Measurements from ENCODE around the gene PAM.

The PAM gene

DNA sequence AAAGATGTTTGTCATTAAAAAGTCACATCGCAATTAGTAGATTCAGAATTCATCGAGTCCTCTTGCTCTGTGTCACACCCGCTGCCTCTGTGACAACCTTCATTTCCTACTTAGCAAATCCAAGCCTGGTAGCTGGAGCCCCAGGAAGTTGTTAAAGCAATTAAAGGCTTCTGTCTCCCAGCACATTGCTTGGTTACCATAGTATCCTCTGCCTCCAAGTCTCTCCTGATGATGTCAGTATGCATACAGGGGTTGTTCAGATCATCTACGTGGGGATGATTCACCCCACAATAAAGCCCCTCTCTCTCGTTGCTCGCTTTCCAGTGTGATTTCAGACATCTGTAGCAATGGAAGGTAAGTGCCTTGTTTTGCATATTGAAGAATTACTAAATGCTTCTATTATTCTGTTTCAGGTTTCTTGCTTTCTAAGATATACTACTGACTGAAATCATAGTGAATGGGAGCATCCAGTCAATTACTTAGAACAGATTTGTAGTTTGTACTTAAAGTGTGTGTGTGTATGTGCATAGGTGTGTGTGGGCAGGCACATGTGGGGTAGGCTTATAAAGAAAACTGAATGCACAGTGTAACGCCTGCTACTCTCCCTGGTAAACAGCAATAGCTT, 52.9 kb downstream of the PAM start:
- no peak for DNase-seq (ENCODE audit: extremely low read depth in 1 of 2, low read depth in 1 of 2)

DNA sequence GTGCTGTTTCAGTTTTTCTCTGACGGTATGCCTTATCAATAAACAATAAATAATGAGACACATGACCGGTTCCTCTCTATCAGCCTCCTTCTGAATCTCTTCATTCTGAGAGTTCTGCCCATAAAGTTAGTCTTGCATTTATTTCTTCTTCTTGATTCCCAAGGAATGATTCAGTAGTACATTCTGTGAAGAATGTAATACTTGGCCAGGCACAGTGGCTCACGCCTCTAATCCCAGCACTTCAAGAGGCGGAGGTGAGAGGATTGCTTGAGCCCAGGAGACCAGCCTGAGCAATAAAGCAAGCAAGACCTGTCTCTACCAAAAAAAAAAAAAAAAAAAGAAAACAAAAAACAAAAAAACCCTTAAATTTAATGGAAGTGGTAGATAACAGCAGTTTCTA, 53.9 kb downstream of the PAM start:
- DNase-seq (ENCODE audit: extremely low read depth in 1 of 2, low read depth in 1 of 2) = no peak

DNA sequence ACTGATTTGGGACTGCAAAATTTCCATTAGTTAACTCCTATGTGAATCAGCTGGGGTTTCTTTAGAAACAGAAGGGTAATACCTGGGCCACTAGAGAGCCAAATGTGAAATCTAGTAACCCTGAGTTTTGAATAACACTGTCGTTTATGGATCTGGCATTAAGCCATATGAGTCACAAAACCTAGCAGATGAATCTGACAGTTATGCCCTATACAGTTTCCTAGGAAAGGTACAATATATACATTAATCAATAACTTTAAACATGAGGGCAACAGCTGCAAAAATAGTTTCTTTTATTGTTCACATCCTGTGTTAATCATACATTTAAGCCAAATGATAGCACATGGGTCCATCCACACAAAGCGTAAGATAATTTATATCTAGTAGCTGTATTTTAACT, 56.9 kb downstream of the PAM start:
- DNase-seq (ENCODE audit: extremely low read depth in 1 of 2, low read depth in 1 of 2) = no peak

GRCh38 chr5:102813740-102814139, 58.6 kb downstream of the PAM start:
- DNase-seq (ENCODE audit: extremely low read depth in 1 of 2, low read depth in 1 of 2) = no peak

DNA sequence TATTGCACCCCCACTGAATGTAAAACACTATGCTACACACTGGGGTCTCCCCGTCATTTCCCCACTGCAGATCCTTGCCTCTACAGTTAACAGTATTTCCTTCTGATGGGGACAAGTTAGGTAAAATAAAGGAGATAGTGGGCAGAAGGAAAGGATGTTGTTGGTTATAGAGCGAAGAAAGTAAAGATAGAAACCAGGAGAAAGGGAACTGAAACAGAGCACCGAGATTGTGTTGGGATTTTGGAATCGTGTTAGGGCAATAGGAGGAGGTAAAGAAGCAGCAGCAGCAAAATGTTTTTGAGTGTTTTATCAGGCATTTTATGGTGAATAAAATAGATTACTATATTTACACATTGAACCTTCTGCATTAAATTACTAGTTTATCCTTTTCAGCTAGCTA, 60.0 kb downstream of the PAM start:
- no peak for DNase-seq (ENCODE audit: extremely low read depth in 1 of 2, low read depth in 1 of 2)

DNA sequence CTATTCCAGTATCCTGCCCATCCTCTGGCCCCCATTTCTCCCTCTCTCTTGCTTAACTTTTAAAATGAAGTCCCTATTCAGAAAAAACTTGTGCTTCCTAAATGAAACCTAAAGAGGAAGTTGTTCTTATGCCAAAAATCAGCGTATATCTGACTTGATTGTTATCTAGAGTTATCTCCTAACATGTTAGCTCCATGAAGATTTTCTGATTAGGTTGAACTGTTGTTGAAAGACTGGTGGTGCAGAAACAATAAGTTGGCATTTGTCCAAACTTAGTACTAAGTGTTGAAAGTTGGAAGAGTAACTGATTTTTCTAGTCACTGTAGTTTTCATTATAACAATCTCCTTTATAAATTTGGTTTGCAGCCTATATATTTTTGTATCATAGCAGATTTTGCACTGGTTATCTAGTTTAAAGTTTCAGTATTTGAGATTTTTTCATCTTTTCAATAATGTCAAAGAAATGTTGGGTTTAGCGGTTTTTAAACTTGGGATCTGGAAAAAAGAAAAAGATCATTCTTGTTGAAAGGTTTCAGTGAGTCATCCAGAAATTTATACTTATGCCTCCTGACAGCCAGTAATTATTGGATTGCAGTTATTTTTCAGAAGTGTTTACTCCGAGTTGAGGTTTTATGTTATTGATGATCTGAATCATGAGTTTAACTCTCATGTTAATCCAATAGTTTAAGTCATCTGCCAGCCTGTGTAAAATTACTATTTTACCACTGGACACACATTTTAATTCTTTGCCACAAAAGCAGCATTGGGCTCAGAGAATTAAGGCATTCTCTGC, 60.6 kb downstream of the PAM start:
- DNase-seq (ENCODE audit: extremely low read depth in 1 of 2, low read depth in 1 of 2) = no peak

DNA sequence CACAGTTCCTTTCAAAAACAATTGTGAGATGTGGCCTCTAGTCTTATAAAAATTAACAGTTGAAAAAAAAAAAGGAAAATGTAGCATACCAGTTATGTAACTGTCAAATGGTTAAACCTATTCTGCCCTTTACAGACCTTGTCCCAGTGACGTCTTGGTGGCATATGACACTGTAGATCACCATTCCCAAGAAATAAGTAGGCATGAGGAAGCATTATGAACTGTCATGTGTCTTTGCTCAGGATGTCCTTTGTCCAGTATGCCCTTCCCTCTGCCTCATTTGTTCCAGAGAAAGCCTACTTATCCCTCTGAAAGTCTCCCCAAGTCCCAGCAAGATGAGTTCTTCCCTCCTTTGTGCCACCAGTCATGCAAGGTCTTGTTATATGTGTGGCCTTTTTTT, 63.2 kb downstream of the PAM start:
- no peak for DNase-seq (ENCODE audit: extremely low read depth in 1 of 2, low read depth in 1 of 2)

DNA sequence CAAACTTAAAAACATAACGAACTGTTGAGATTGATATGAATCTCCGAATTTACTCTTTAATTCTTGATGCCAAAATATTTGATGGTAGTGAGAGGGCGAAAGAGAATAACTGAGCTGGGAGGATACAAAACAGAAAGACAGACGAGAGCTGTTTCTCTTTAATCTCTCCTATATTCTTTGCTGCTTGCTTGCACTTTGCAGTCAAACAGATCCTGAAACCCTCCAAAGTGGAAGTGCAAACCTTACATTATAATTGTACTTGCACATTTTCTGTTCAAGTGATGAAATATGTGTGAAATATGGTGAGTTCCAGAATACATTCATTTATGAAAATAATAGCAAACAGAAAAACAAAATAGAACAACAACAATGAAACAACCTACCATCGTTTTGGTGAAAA, 63.8 kb downstream of the PAM start:
- no peak for DNase-seq (ENCODE audit: extremely low read depth in 1 of 2, low read depth in 1 of 2)

- DNase-seq (ENCODE audit: extremely low read depth in 1 of 2, low read depth in 1 of 2) = no peak
Measured at GRCh38 chr5:102819634-102820033, 64.5 kb downstream of the PAM start.

DNA sequence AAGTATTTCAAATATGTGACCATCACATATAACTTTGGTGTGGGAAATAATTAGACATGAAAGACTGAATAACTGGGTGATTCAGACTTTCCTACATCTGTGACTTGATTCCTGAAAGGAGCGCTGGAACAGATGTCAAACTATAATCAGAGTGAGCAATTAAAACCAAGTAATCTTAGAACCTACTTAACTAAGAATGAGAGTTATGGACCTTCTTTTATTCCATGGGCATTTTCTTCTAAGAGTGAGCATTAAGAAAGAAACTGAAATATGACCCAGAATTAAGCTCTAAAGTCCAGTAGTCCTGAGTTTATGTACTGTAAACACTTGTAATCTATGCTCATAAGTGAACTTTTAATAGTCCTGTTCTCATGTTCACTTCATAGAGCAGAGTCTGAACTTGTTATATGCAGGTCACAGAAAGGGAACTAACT, 68.4 kb downstream of the PAM start:
- DNase-seq (ENCODE audit: extremely low read depth in 1 of 2, low read depth in 1 of 2) = no peak

DNA sequence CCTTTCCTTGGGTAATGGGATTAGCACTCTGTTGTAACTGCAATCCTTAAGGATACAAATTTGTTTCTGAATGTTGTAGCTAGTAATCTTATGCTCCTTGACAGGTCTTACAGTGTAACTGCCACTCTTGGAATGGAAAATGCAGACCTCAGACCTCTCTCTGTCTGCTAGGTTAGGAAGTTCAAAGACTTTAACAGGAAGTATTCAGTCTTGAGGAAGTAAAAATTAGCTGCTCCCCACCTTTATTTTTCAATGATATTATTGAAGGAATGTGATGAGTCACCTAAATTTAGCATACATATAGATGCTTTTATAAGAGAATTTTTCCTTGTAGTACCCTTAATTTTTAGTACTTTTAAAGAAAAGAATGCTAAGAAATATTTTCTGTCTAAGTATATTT, 71.5 kb downstream of the PAM start:
- DNase-seq (ENCODE audit: extremely low read depth in 1 of 2, low read depth in 1 of 2) = no peak

GRCh38 chr5:102830241-102830640, 75.1 kb downstream of the PAM start:
- DNase-seq (ENCODE audit: extremely low read depth in 1 of 2, low read depth in 1 of 2) = no peak

DNA sequence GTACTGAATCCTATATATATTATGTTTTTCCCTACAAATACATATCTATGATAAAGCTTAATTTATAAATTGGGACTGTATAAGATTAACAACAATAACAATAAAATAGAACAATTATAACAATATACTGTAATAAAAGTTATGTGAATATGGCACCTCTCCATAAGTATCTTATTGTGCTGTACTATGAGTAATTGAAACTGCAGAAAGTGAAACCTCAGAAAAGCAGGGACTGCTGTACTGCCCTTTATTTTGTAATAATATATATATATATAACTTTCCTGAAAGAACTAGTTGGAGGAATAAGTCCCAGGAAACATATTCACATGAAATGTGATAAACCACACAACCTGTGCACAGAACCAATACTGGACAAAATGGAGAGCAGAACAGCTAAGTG, 77.3 kb downstream of the PAM start:
- no peak for DNase-seq (ENCODE audit: extremely low read depth in 1 of 2, low read depth in 1 of 2)

- no peak for DNase-seq (ENCODE audit: extremely low read depth in 1 of 2, low read depth in 1 of 2)
Measured at GRCh38 chr5:102833146-102833545, 78.0 kb downstream of the PAM start.

DNA sequence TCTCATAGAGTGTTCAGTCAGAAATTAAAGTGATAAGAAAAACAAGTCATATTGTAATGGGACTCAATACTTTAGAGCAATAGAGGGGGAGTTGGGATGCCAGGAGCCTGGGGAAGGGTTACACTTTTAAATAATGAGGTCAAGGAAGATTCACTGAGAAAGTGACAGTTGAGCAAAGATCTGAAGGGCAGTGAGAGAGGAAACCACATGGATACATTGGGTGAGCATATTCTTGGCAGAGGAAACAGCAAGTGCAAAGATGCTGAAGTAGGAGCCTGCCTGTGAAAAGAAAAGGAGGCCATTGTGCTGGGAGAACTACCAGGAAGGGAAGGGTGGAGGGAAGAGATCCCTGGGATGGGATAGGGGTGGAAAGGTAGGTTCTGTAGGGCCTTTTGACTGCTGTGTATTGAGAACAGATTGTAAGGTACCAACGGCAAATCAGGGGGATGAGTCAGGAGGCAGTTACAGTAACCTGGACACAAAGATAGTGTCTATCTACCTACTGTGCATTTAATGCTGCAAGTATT, 79.4 kb downstream of the PAM start:
- DNase-seq (ENCODE audit: extremely low read depth in 1 of 2, low read depth in 1 of 2) = no peak

GRCh38 chr5:102835717-102836116, 80.6 kb downstream of the PAM start:
- DNase-seq (ENCODE audit: extremely low read depth in 1 of 2, low read depth in 1 of 2) = no peak

DNA sequence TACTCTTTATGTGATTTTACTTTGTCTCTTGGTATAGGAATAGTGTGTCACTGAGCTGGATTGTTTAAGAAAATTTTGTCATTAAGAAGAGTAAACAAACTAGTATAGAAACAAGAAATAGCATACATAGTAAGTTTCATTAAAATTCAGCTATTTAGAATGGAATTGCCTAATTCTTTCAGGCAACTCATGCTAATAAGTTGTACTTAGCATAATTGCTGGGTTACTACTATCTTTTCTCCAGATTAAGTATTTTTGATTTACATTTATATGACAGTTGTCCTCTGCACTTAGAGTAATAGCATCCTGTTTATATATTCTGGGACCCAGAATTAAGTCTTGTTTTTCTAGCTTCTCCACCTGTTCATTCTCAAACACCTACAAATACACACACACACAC, 85.9 kb downstream of the PAM start:
- DNase-seq (ENCODE audit: extremely low read depth in 1 of 2, low read depth in 1 of 2) = no peak

DNA sequence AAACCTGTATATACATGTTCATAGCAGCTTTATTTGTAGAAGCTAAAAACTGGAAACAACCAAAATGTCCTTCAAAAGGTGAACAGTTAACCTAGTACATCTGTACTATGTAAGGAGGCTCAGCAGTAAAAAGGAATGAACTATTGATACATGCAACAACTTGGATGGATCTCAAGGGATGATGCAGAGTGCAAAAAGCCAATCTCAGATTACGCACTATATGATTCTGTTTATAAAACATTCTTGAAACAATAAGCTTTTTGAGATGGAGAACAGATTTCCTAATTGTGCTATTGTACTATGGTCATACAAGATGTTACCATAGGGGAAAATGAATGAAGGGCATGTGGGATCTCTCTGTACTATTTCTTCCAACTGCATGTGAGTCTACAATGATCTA, 88.9 kb downstream of the PAM start:
- no peak for DNase-seq (ENCODE audit: extremely low read depth in 1 of 2, low read depth in 1 of 2)

GRCh38 chr5:102845041-102845440, 89.9 kb downstream of the PAM start:
- DNase-seq (ENCODE audit: extremely low read depth in 1 of 2, low read depth in 1 of 2) = no peak

- no peak for DNase-seq (ENCODE audit: extremely low read depth in 1 of 2, low read depth in 1 of 2)
Measured at GRCh38 chr5:102850503-102850902, 95.4 kb downstream of the PAM start.

GRCh38 chr5:102853680-102854079, 98.6 kb downstream of the PAM start:
- DNase-seq (ENCODE audit: extremely low read depth in 1 of 2, low read depth in 1 of 2) = no peak

GRCh38 chr5:102855681-102856388, 100.7 kb downstream of the PAM start:
- DNase-seq (ENCODE audit: extremely low read depth in 1 of 2, low read depth in 1 of 2) = no peak

Measured in stimulated activated CD8-positive, alpha-beta memory T cell treated with anti-CD3 and anti-CD28 coated beads, Interleukin-7, amount 100 ng/mL, for 48 hours (primary cell).